GM21619 (cell line): Measurements from ENCODE around the gene RNFT1.
"Not testable (repeated sequence)": the region's sequence is repeated elsewhere in the genome, so short reads cannot be mapped to it uniquely, and the experiment has no call there.

Experiments used
- ATAC-seq: cut with Tn5 transposase; IDR thresholded peaks from one replicate; pipeline ENCODE4 v1.9.1; 2021; ENCODE audit not compliant: unreplicated experiment

RNFT1 gene, protein sequence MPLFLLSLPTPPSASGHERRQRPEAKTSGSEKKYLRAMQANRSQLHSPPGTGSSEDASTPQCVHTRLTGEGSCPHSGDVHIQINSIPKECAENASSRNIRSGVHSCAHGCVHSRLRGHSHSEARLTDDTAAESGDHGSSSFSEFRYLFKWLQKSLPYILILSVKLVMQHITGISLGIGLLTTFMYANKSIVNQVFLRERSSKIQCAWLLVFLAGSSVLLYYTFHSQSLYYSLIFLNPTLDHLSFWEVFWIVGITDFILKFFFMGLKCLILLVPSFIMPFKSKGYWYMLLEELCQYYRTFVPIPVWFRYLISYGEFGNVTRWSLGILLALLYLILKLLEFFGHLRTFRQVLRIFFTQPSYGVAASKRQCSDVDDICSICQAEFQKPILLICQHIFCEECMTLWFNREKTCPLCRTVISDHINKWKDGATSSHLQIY

DNA sequence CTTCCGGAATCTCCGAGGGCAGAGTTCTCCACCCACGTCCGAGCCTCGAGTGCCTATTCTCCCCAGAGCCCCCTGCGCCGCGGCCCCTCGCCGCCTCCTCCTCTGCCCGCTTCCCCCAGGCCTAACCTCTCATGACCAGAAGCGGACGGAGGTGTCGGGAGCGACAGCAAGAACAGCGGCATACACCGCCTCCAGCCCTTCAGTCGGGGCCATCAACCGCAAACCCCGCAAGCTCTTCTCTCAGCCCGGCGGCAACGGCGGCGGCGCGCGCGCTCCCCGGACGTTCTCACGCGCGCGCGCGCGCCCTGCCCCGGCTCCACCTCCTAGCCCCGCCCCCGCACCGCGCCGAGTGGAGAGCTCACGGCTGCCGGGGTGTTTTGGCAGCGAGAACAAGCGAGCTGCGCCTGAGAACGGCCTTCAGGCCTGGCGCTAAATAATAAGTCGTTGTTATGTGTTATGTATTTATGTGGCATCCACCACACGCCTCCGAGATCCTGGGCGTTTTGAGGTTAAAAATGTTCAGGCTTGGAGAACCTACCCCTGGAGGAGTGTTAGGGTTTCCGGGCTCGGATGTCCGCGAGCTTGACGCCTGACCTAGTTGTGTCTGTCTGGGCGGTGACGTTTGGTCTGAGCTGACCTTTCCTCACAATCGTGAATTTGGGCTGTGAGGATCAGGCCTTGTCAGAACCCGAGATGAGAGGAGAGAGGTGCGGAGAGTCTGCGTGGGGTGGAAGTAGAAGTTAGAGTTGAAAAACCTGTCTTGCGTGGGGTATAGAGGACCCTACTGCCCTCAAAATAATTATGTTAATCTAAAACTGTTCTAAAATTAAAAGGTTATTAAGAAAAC lies at the start of gene RNFT1:
RNFT1 (minus strand) TSS at position 259 of the 847 bp plus-strand sequence; CDS start at position 182, 77 bp downstream.
- ATAC-seq, result peak; percentile 69

DNA sequence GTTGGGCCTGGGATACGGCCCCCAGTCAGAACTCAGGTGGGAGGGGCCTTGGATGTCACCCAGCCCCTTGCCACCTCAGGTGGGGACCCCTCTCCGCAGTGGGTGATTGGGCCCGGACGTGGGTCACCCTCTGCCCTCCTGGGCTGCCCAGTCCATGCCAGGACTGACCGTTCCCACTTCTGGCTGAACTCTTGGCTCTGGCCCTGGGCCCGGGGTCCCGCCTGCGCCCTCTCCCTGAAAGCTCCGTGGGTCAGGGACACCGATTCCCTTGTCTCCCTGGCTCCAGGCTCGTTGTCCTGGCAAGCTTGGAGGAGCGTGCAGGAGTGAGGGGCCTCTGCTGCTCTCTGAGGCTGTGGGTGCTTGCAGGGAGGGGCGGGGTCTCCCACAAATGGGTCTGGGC lies 44.8 kb upstream of the RNFT1 start:
- not testable (repeated sequence) for ATAC-seq

DNA sequence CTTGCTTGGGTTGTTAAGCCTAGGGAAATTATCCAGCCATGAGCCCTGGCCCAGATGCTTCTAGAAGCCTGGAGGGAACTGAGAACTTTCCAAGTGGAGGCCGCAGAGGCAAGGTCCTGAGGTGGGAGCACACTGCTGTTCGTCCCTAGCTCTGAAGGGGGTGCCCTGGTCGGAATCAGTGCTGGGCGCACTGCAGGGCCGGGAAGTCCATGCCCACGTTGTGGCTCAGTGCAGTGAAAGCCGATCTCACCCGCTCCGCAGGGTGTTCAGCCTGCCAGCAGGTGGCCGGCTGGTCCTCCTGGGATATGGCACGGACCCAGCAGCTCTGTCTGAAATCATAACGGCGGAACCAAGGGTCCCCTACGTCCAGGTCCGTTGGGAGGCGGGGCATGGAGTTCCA lies 43.8 kb upstream of the RNFT1 start:
- not testable (repeated sequence) for ATAC-seq

DNA sequence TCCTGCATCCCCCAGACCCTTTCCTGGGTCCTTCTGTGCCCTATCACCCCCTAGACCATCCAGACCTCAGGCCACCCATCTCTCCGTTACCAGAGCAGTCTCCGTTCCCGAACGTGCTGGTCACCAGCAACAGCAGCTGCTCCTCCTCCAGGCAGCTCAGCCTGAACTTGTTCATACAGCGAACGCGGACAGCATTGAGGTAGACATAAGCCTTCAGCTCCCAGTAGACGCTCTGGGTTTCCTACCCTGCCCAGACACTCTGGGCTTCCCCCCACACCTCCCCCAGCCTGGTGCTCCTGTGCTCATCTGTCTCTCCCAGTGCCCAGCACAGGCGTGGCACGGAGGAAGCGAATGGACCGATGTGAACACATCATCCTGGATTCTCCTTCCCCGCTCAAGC lies 41.6 kb upstream of the RNFT1 start:
- no peak for ATAC-seq

DNA sequence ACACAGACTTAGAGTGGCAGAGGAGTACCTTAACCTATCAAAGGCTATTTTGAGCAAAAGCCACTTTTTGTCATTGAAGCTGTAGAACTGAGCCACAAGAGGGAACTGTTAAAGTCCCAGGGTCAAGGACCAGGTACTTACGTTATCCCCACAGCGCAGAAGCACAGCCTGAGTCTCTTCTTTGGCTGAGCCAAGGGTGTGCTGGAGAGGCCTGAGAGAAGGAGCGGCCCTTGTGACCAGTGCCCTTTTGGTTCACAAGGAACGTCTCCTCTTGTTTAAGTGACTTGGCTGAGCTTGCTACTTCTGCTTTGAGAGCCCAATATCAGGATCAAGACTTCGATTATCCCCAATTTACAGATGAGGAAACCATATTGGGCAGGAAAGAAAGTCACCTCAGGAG lies 40.0 kb upstream of the RNFT1 start:
- ATAC-seq, result not testable (repeated sequence)

DNA sequence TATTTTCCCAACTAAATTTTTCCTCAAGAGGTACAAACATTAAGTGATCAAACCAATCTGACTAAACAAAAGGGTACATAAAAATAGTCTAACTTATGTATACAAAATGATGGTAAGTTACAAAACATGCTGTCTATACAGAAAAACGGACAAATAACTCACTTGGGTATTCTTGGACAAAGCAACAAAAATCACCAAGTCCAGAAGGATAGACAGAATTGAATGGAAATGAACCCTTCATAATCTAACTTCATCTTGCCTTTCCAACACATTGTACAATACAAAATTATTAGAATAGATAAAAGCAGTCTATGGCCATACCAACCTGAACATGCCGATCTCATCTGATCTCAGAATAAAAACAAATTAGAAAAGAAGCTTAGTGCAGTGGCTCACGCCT lies 37.9 kb upstream of the RNFT1 start:
- not testable (repeated sequence) for ATAC-seq

DNA sequence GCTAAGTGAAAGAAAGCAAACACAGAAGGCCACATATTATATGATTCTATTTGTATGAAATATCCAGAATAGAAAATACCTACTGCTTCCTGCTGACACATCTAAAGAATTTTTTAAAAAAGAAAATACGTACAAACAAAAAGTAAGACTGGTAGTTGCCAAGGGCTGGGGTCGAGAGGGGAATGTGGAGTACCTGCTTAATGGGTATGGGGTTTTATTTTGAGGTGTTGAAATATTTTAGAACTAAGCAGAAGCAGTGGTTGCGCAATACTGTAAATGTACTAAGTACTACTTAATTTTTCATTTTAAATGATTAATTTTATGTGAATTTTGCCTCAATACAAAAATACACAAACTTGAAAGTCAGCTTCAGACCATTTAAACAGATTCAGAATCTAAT lies 32.1 kb upstream of the RNFT1 start:
- not testable (repeated sequence) for ATAC-seq

DNA sequence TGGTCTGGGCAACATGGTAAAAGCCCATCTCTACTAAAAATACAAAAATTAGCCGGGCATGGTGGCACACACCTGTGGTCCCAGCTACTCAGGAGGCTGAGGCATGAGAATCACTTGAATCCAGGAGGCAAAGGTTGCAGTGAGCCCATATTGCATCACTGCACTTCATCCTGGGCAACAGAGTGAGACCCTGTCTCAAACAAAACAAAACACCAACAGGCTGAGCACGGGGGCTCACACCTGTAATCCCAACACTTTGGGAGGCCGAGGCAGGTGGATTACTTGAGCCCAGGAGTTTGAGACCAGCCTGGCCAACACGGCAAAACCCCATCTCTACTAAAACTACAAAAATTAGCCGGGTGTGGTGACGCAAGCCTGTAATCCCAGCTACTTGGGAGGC lies 10.6 kb upstream of the RNFT1 start:
- not testable (repeated sequence) for ATAC-seq

DNA sequence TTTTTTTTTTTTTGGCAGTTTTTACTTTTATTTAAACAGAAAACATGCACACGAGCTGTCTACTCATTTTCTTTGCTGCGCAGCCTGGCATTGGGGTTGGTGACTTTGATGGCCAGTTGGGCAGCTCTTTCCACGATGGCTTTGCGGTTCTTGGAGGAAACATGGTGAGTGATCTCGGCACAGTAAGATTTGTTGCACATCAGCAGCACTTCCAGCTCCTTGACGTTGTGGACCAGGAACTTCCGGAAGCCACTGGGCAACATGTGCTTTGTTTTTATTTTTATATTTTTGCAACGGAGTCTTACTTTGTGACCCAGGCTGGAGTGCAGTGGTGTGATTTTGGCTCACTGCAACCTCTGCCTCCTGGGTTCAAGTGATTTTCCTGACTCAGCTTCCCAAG lies 8.9 kb upstream of the RNFT1 start:
- ATAC-seq, result not testable (repeated sequence)

DNA sequence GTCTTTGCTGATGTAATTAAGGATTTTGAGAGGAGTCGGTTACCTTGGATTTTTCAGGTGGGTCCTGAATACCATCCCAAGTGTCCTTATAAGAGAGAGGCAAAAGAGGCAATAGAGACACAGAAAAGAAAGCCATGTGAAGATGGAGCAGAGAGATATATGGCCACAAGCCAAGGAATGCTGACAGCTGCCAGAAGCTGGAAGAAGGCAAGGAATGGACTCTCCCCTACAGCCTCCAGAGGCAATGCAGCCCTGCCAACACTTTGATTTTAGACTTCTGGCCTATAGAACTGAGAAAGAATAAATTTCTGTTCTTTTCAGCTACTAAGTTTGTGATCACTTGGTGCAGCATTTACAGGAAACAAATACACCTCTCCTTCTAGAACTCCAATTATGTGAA lies 8.2 kb upstream of the RNFT1 start:
- ATAC-seq, result no peak

DNA sequence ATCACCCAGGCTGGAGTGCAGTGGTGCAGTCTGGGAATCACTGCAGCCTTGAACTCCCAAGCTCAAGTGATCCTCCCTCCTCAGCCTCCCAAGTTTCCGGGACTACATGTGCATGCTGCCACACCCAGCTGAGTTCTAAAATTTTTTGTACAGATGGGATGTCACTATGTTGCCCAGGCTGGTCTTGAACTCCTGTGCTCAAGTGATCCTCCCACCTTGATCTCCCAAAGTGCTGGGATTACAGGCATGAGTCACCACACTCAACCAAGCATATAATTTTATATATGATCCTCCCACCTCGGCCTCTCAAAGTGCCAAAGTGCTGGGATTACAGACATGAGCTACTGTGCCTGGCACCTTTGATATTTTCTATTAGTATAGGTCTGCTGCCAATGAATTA lies 7.2 kb upstream of the RNFT1 start:
- not testable (repeated sequence) for ATAC-seq

DNA sequence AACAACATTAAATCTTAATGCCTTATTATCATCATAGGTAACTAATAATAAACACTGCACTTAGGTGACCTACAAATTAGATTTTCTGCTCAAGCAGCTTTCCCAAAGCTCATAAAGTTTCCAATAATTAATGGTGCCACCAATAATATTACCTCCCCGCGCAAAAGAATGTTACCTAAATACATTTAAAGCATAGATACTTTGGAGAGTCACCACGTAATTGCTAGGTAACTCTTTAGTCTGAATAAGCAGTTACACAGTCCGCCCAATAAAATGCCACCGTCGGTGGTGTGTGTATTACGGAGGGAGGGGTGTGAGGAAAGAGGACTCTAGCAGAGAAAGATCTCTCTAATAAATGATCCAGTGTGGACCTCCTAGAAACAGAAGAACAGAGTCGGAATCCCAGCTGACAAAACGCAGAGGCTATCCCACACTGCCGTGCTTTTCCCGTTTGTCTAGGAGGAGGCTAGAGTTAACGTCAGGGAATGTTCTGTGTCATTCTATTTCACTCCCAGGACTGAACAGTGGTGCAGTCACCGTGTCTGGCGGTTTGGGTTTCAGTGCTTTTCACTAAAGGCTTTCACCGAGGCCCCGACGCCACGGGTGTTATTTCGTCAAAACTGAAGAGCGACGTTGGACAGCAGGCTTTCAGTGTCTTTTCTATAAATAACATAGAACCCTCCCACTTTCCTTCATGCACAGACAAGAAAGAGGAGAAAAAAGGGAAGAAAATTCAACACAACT lies 630 bp downstream of the RNFT1 start:
- ATAC-seq, result peak; percentile 37

DNA sequence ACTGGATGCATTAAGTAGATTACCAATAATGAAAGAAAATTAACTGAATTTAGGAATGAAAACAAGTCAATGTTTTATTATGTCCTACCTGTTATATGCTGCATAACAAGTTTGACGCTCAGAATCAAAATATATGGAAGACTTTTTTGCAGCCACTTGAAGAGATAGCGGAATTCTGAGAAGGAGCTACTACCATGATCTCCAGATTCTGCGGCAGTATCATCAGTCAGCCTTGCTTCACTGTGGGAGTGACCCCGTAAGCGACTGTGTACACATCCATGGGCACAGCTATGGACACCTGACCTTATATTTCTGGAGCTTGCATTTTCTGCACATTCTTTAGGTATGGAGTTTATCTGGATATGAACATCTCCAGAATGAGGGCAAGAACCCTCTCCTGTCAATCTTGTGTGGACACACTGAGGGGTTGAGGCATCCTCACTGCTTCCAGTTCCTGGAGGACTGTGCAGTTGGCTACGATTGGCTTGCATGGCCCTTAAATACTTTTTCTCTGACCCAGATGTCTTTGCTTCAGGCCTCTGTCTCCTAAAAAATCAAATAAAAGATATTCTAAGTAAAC lies 1.7 kb downstream of the RNFT1 start:
- no peak for ATAC-seq

DNA sequence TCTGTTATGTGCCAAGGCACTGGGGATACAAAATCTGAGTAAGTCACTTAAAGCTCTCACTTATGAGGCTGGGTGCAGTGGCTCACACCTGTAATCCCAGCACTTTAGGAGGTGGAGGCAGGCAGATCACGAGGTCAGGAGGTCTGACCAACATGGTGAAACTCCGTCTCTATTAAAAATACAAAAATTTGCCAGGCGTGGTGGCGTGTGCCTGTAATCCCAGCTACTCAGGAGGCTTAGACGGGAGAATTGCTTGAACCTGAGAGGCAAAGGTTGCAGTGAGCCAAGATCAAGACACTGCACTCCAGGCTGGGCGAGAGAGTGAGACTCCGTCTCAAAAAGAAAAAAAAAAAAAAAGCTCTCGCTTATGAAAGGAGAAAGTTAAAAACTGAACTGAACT lies 5.0 kb downstream of the RNFT1 start:
- not testable (repeated sequence) for ATAC-seq

DNA sequence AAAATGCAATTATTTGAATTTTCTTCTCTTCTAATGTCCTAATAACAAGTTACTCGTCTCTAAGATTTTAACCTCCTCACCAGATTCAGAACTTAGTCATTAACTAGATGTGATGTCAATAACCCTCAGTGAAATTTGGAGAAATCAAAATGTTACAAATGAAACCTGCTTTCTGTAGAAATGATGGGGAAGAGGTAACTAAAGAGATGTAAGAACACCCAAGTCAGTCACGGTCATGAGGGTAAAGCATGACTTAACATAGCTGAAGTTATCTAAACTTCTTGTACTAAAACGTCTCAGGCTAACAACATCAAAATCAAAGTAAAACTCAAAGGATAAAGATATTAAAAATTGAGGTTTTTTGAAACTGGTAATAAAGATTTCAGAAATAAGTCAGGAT lies 9.7 kb downstream of the RNFT1 start:
- no peak for ATAC-seq

DNA sequence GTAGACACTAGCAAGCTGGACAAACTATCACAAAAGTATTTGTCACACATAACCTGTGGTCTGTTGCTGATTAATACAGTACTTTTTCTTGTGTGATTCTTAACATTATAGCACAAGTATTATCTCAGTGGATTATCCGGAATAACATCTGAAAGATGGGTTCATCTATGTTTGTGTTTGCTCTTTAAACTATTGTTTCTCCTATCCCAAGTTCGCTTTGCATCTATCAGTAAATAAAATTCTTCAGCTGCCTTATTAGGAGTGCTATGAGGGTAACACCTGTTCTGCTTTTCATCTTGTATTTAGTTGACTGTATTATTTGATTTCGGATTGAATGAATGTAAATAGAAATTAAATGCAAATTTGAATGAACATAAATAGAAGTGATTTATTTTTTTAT lies 14.5 kb downstream of the RNFT1 start:
- no peak for ATAC-seq

DNA sequence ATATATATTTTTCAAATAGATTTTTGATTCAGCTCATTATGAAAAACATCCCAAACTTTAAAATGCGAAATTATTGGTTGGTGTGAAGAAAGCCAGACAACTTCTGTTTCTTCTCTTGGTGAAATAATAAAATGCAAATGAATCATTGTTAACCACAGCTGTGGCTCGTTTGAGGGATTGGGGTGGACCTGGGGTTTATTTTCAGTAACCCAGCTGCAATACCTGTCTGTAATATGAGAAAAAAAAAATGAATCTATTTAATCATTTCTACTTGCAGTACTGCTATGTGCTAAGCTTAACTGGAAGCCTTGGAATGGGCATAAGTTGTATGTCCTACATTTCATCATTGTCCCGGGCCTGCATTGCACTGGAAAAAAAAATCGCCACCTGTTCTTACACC lies 17.2 kb downstream of the RNFT1 start:
- not testable (repeated sequence) for ATAC-seq

DNA sequence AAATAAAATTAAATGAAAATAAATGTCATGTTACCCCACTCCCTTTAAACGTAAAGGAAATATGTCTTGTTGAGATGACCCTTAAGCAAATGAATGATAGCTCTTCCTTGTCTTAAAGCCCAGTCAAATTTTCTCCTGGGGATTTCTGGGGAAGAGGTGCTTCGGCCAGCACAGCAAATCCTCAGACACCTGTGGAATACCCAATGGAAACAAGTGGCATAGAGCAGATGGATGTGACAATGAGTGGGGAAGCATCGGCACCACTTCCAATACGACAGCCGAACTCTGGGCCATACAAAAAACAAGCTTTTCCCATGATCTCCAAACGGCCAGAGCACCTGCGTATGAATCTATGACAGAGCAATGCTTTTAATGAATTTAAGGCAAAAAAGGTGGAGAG lies 18.1 kb downstream of the RNFT1 start:
- not testable (repeated sequence) for ATAC-seq

DNA sequence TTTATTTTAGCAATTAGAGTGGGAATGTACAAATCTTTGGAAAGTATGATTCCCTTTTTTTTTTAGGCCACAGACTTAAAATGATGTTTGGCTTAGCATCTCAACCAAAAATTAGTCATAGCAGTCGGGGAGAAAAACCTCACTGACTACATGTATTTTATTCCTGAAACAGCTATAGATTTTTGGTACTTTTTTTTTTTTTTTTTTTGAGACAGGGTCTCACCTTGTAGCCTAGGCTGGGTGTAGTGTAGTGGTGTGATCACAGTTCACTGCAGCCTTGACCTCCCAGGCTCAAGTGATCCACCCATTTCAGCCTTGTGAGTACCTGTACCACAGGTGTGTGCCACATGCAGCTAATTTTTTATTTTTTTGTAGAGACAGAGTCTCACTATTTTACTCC lies 23.4 kb downstream of the RNFT1 start:
- no peak for ATAC-seq

DNA sequence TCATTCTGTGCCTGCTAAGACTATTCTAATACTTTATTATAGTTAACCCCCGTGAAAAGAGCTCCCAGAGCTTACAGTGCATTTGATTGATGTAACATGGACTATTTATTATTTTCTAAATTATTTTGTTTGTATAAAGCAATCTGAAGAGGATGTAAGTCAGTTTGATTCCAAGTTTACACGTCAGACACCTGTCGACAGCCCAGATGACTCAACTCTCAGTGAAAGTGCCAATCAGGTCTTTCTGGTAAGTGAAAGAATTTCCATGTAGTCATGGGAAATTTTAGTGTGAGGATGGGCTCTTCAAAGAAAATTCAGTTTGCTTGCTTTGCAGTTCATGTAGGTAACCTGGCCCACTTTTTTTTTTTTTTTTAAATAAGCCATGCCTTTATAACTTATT lies 23.8 kb downstream of the RNFT1 start:
- ATAC-seq, result not testable (repeated sequence)

DNA sequence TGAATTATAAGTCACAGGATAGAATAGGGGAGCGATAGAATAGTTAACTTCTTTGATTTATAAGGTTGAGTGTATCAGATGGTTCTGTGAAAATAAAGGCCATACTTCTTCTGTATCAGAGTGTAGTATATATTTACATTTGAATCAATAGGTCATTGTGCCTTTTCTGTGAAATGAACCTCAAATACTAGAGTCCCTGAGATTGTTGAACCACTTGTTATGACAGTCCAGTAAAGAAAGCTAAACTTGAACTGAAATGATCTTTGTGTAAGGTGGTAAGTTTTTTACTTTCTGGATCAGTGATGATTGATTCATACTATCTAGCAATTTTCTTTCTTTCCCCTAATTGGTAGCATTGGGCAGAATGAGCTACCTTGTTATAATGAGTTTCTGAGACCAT lies 31.2 kb downstream of the RNFT1 start:
- ATAC-seq, result not testable (repeated sequence)
